Adipocyte (in vitro differentiated cells): ENCODE measurements around the gene DHX16.
"Not testable (repeated sequence)": the region's sequence is repeated elsewhere in the genome, so short reads cannot be mapped to it uniquely, and the experiment has no call there.

Experiments used
- DNase-seq: peaks from one replicate; pipeline ENCODE4 v3.0.0-alpha.2; 2015; ENCODE audit warnings: low read depth
- H3K27me3 ChIP-seq: replicated peaks from 2 replicates; pipeline ENCODE4 v1.7.0; 2013; ENCODE audit warnings: mild to moderate bottlenecking, low read length, moderate library complexity; ENCODE audit not compliant: control insufficient read depth, insufficient read depth
- H3K36me3 ChIP-seq: 2 replicates; pipeline ENCODE4 v1.7.0; 2013; ENCODE audit warnings: low read length, mild to moderate bottlenecking, moderate library complexity; ENCODE audit not compliant: control insufficient read depth, insufficient read depth, severe bottlenecking
- H3K4me1 ChIP-seq: 2 replicates; pipeline ENCODE4 v1.7.0; 2013; ENCODE audit warnings: mild to moderate bottlenecking, low read length, moderate library complexity; ENCODE audit not compliant: control insufficient read depth, insufficient read depth
- H3K4me3 ChIP-seq: 2 replicates; pipeline ENCODE4 v1.7.0; 2013; ENCODE audit warnings: mild to moderate bottlenecking, low read length, moderate library complexity
- H3K9ac ChIP-seq: 2 replicates; pipeline ENCODE4 v1.7.0; 2013; ENCODE audit warnings: mild to moderate bottlenecking, low read length, moderate library complexity
- H3K9me3 ChIP-seq: 2 replicates; pipeline ENCODE4 v1.7.0; 2013; ENCODE audit warnings: mild to moderate bottlenecking, low read length, moderate library complexity; ENCODE audit not compliant: control insufficient read depth

The DHX16 gene

GRCh38 chr6:30672445-30673253 is at the start of gene DHX16:
DHX16 (minus strand) TSS chr6:30673006; CDS start chr6:30672841, 165 bp downstream.
- H3K4me3 ChIP-seq = peak within 1 kb of the TSS; percentile 99
- peaks cover 17% of the 10 kb centered on the region for H3K4me1 ChIP-seq
- H3K36me3 ChIP-seq = peaks cover 38% of the 10 kb centered on the region
- DNase-seq = peak; percentile 99
- no peaks in the 10 kb centered on the region for H3K9me3 ChIP-seq
- no peaks in the 10 kb centered on the region for H3K27me3 ChIP-seq
- peak within 1 kb of the TSS; percentile 97 for H3K9ac ChIP-seq

GRCh38 chr6:30722025-30722279 is 49.1 kb upstream of the DHX16 start:
- H3K4me3 ChIP-seq = peak overlapping the region; percentile 99
- H3K9ac ChIP-seq = peak overlapping the region; percentile 98
- not testable (repeated sequence) for H3K9me3 ChIP-seq, H3K27me3 ChIP-seq
- peaks cover 40% of the 10 kb centered on the region for H3K36me3 ChIP-seq
- H3K4me1 ChIP-seq = peaks cover 46% of the 10 kb centered on the region
- DNase-seq = peak; percentile 62

- peak; percentile 98 for DNase-seq
- H3K4me1 ChIP-seq = peaks cover 48% of the 10 kb centered on the region
Measured at GRCh38 chr6:30721198-30722024, 48.6 kb upstream of the DHX16 start.

GRCh38 chr6:30720738-30721197 is 48.0 kb upstream of the DHX16 start:
- Histone ChIP-seq H3K27me3 (no peaks in the 10 kb centered on the region), H3K9ac (peak overlapping the region; percentile 100), H3K36me3 (peaks cover 34% of the 10 kb centered on the region), H3K9me3 (no peaks in the 10 kb centered on the region), H3K4me3 (peak overlapping the region; percentile 99), H3K4me1 (peaks cover 48% of the 10 kb centered on the region)
- peak; percentile 64 for DNase-seq

More at GRCh38 chr6:30721198-30722024, 48.6 kb upstream of the DHX16 start:
- Histone ChIP-seq H3K9me3 (no peaks in the 10 kb centered on the region), H3K4me3 (peak overlapping the region; percentile 99), H3K9ac (peak overlapping the region; percentile 100), H3K36me3 (peaks cover 37% of the 10 kb centered on the region), H3K27me3 (no peaks in the 10 kb centered on the region)

- Histone ChIP-seq H3K27me3 (no peaks in the 10 kb centered on the region), H3K9ac (peak within 1 kb of the TSS; percentile 100), H3K9me3 (no peaks in the 10 kb centered on the region), H3K36me3 (peaks cover 27% of the 10 kb centered on the region), H3K4me3 (peak within 1 kb of the TSS; percentile 99), H3K4me1 (peaks cover 42% of the 10 kb centered on the region)
- peak; percentile 99 for DNase-seq
Measured at GRCh38 chr6:30719791-30720737, 47.3 kb upstream of the DHX16 start, which contains the start of gene TUBB. TUBB (plus strand) TSS chr6:30720352; CDS start chr6:30720507, 155 bp downstream.

GRCh38 chr6:30719356-30719755 is 46.5 kb upstream of the DHX16 start:
- no peaks in the 10 kb centered on the region for H3K9me3 ChIP-seq
- H3K36me3 ChIP-seq = peaks cover 20% of the 10 kb centered on the region
- H3K9ac ChIP-seq = peak overlapping the region; percentile 100
- peak overlapping the region; percentile 99 for H3K4me3 ChIP-seq
- no peaks in the 10 kb centered on the region for H3K27me3 ChIP-seq
- no peak for DNase-seq
- H3K4me1 ChIP-seq = peaks cover 37% of the 10 kb centered on the region

GRCh38 chr6:30717845-30718720 is 45.3 kb upstream of the DHX16 start:
- not testable (repeated sequence) for H3K27me3 ChIP-seq, H3K9me3 ChIP-seq, DNase-seq
- H3K36me3 ChIP-seq = peaks cover 16% of the 10 kb centered on the region
- H3K9ac ChIP-seq = peak overlapping the region; percentile 83
- H3K4me1 ChIP-seq = peaks cover 26% of the 10 kb centered on the region
- H3K4me3 ChIP-seq = peak overlapping the region; percentile 74

GRCh38 chr6:30717129-30717844 is 44.5 kb upstream of the DHX16 start, which contains the start of gene MDC1:
MDC1 (minus strand) TSS chr6:30717281; CDS start chr6:30715175, 2,106 bp downstream.
- Histone ChIP-seq H3K9ac (peak within 1 kb of the TSS; percentile 83), H3K27me3 (no peaks in the 10 kb centered on the region), H3K36me3 (peaks cover 17% of the 10 kb centered on the region), H3K9me3 (no peaks in the 10 kb centered on the region), H3K4me1 (peaks cover 18% of the 10 kb centered on the region), H3K4me3 (peak within 1 kb of the TSS; percentile 84)
- peak; percentile 100 for DNase-seq

- H3K4me3 ChIP-seq = peak overlapping the region; percentile 84
- H3K36me3 ChIP-seq = peaks cover 22% of the 10 kb centered on the region
- H3K9ac ChIP-seq = peak overlapping the region; percentile 79
Measured at GRCh38 chr6:30716879-30717128, 44.0 kb upstream of the DHX16 start.

More at GRCh38 chr6:30716879-30717128, 44.0 kb upstream of the DHX16 start:
- peaks cover 17% of the 10 kb centered on the region for H3K4me1 ChIP-seq
- H3K27me3 ChIP-seq = no peaks in the 10 kb centered on the region
- DNase-seq = no peak
- H3K9me3 ChIP-seq = no peaks in the 10 kb centered on the region
